Small intestine (tissue), 7 donors: ENCODE measurements around the gene SELENOO. TPM values are rescaled to one million over a fixed set of nuclear protein-coding genes. Genes with fewer than 3 reads are reported as not detected.

Experiments
- DNase-seq, 2 donors: peaks; one replicate each; pipeline versions ENCODE4 v3.0.0 to v3.0.0-alpha.2; 2013
- FAIRE-seq: peaks from 2 replicates; lab custom pipeline; 2012; peaks lifted over from hg19 to GRCh38; lab: Jason Lieb, UNC
- H3K27ac ChIP-seq, 3 donors: one replicate each; pipeline ENCODE4 v1.5.1; 2013; ENCODE audit warnings: low read length in 2 of 3, mild to moderate bottlenecking in 2 of 3, control low read depth in 1 of 3, inconsistent platforms in 1 of 3, low read depth in 1 of 3, moderate library complexity in 1 of 3
- H3K27me3 ChIP-seq, 3 donors: one replicate each; pipeline ENCODE4 v1.6.1; 2013; ENCODE audit warnings: low read length in 3 of 3, inconsistent platforms in 1 of 3; ENCODE audit not compliant: control insufficient read depth in 3 of 3, insufficient read depth in 3 of 3
- H3K36me3 ChIP-seq, 3 donors: one replicate each; pipeline ENCODE4 v1.6.1; 2013; ENCODE audit warnings: low read length in 3 of 3, inconsistent platforms in 1 of 3, low read depth in 1 of 3, mild to moderate bottlenecking in 1 of 3, moderate library complexity in 1 of 3; ENCODE audit not compliant: control insufficient read depth in 3 of 3, insufficient read depth in 2 of 3
- H3K4me1 ChIP-seq, 3 donors: one replicate each; pipeline ENCODE4 v1.6.1; 2013; ENCODE audit warnings: low read length in 2 of 3, inconsistent platforms in 1 of 3, low read depth in 1 of 3, mild to moderate bottlenecking in 1 of 3, moderate library complexity in 1 of 3; ENCODE audit not compliant: control insufficient read depth in 3 of 3, insufficient read depth in 2 of 3
- H3K4me3 ChIP-seq, 3 donors: one replicate each; pipeline ENCODE4 v1.5.1; 2013; ENCODE audit warnings: low read length in 3 of 3, control low read depth in 1 of 3, inconsistent platforms in 1 of 3, low read depth in 1 of 3, mild to moderate bottlenecking in 1 of 3, moderate library complexity in 1 of 3
- H3K9me3 ChIP-seq, 2 donors: one replicate each; pipeline ENCODE4 v1.6.1; 2013; ENCODE audit warnings: low read depth in 1 of 2, low read length in 1 of 2; ENCODE audit not compliant: control insufficient read depth in 2 of 2, insufficient read depth in 1 of 2
- WGBS, 3 donors: extraction: QIAGEN DNeasy Blood & Tissue Kit; methylation state at CpG; one replicate each; pipeline ENCODE4 v1.1.7; 2013; 5-methylcytosine and 5-hydroxymethylcytosine counted together
- polyA plus RNA-seq, 4 donors: library from polyadenylated mRNA; stranded (reverse) in 3 of 4; unstranded in 1 of 4; fragments of 200-250 nt in 3 of 4; fragments of 120-200 nt in 1 of 4; gene quantifications; one replicate each; pipeline versions ENCODE4 v1.2.1 to v1.2.3, GENCODE V29; 2013
- donor health status: healthy with polysubstance abuse.
- donor health status: control.
- donor health status: control.
- donor health status: Bipolar disorder and iron deficiency.
- donor health status: healthy.

The SELENOO gene
- polyA plus RNA-seq, 4 donors, result 23.6 to 94.6 (median 66.5) TPM

GRCh38 chr22:50253046-50253915 lies 52.5 kb downstream of the SELENOO start:
- DNase-seq, result no peak
- Histone ChIP-seq H3K4me3 (no peak overlapping the region), H3K27me3 (no peaks in the 10 kb centered on the region), H3K9me3 (no peaks in the 10 kb centered on the region), H3K27ac (no peak overlapping the region), H3K36me3 (peaks cover 0 to 22% (median 0%) of the 10 kb centered on the region in 3 donors), H3K4me1 (peaks cover 5 to 17% (median 7%) of the 10 kb centered on the region in 3 donors)
- 70 to 80% (median 72%) methylated on average over 22 of the region's 22 CpGs for WGBS, 3 donors
- FAIRE-seq, result no peak

- no peak overlapping the region for H3K27ac ChIP-seq
- no peak for DNase-seq
- H3K9me3 ChIP-seq, result no peaks in the 10 kb centered on the region
- no peaks in the 10 kb centered on the region for H3K27me3 ChIP-seq
- H3K36me3 ChIP-seq, result peaks cover 0 to 15% (median 0%) of the 10 kb centered on the region in 3 donors
- H3K4me3 ChIP-seq, result no peak overlapping the region
- peaks cover 5 to 17% (median 7%) of the 10 kb centered on the region in 3 donors for H3K4me1 ChIP-seq
- FAIRE-seq, result no peak
- WGBS, 3 donors, result 38 to 75% (median 57%) methylated on average over 8 of the region's 8 CpGs
These were observed 53.1 kb downstream of the SELENOO start for GRCh38 chr22:50253941-50254340.

- DNase-seq (no peak), FAIRE-seq (no peak)
- peaks cover 0 to 2% (median 0%) of the 10 kb centered on the region in 3 donors for H3K27me3 ChIP-seq
- H3K36me3 ChIP-seq, result peaks cover 0 to 6% (median 0%) of the 10 kb centered on the region in 3 donors
- WGBS, 3 donors, result 80 to 87% (median 86%) methylated on average over 19 of the region's 19 CpGs
- no peak overlapping the region for H3K27ac ChIP-seq
- no peak overlapping the region for H3K4me3 ChIP-seq
- H3K9me3 ChIP-seq, result no peaks in the 10 kb centered on the region
- peaks cover 4 to 8% (median 4%) of the 10 kb centered on the region in 3 donors for H3K4me1 ChIP-seq
These were observed 54.3 kb downstream of the SELENOO start for GRCh38 chr22:50255099-50255498.

- Histone ChIP-seq H3K4me3 (no peak overlapping the region), H3K27ac (no peak overlapping the region), H3K36me3 (peaks cover 0 to 5% (median 0%) of the 10 kb centered on the region in 3 donors), H3K27me3 (peaks cover 0 to 7% (median 2%) of the 10 kb centered on the region in 3 donors), H3K9me3 (no peaks in the 10 kb centered on the region), H3K4me1 (peaks cover 0 to 3% (median 0%) of the 10 kb centered on the region in 3 donors)
- DNase-seq, result no peak
- FAIRE-seq, result no peak
- 83 to 91% (median 88%) methylated on average over 14 to 17 of the region's 17 CpGs for WGBS, 3 donors
These were observed 54.8 kb downstream of the SELENOO start for GRCh38 chr22:50255607-50256006.

- 33 to 80% (median 60%) methylated on average over 10 to 12 of the region's 12 CpGs for WGBS, 3 donors
- DNase-seq, result no peak
These were observed 55.5 kb downstream of the SELENOO start for GRCh38 chr22:50256258-50256862.

GRCh38 chr22:50257041-50257440 lies 56.2 kb downstream of the SELENOO start:
- H3K4me1 ChIP-seq, result peaks cover 0 to 2% (median 0%) of the 10 kb centered on the region in 3 donors
- peaks cover 0 to 5% (median 0%) of the 10 kb centered on the region in 3 donors for H3K36me3 ChIP-seq
- no peak overlapping the region for H3K4me3 ChIP-seq
- no peaks in the 10 kb centered on the region for H3K9me3 ChIP-seq
- 47 to 82% (median 57%) methylated on average over 15 to 16 of the region's 16 CpGs for WGBS, 3 donors
- DNase-seq, result no peak
- FAIRE-seq, result no peak
- H3K27me3 ChIP-seq, result peaks cover 1 to 15% (median 9%) of the 10 kb centered on the region in 3 donors
- H3K27ac ChIP-seq, result no peak overlapping the region

More at GRCh38 chr22:50256258-50256862, 55.5 kb downstream of the SELENOO start:
- Histone ChIP-seq H3K9me3 (no peaks in the 10 kb centered on the region), H3K4me3 (no peak overlapping the region), H3K4me1 (no peaks in the 10 kb centered on the region), H3K27me3 (peaks cover 0 to 11% (median 8%) of the 10 kb centered on the region in 3 donors), H3K27ac (no peak overlapping the region), H3K36me3 (peaks cover 0 to 5% (median 0%) of the 10 kb centered on the region in 3 donors)
- no peak for FAIRE-seq

- DNase-seq (peak in 1 of 2 donors; percentile 63), FAIRE-seq (no peak)
- Histone ChIP-seq H3K9me3 (no peaks in the 10 kb centered on the region), H3K27me3 (peaks cover 4 to 22% (median 9%) of the 10 kb centered on the region in 3 donors), H3K36me3 (peaks cover 0 to 5% (median 0%) of the 10 kb centered on the region in 3 donors), H3K4me1 (peaks cover 0 to 4% (median 0%) of the 10 kb centered on the region in 3 donors), H3K27ac (no peak overlapping the region), H3K4me3 (no peak overlapping the region)
- WGBS, 3 donors, result 30 to 69% (median 50%) methylated on average over 25 to 31 of the region's 31 CpGs
These were observed 56.9 kb downstream of the SELENOO start for GRCh38 chr22:50257451-50258360.
